NCI-H1105 (cell line): ENCODE results near the gene IFNL2.
"Not testable (repeated sequence)": the region's sequence is repeated elsewhere in the genome, so short reads cannot be mapped to it uniquely, and the experiment has no call there.

Experiments
- DNase-seq: peaks from one replicate; lab custom pipeline; 2025; lab: John Stamatoyannopoulos, UW

IFNL2 gene

GRCh38 chr19:39268085-39268484, at the start of gene IFNL2:
TSS of gene IFNL2 (plus strand) at chr19:39268396. CDS start at chr19:39268569, 173 bp downstream.
- not testable (repeated sequence) for DNase-seq

- DNase-seq: not testable (repeated sequence)
These were observed 49.1 kb upstream of the IFNL2 start for GRCh38 chr19:39219108-39219507.

DNA sequence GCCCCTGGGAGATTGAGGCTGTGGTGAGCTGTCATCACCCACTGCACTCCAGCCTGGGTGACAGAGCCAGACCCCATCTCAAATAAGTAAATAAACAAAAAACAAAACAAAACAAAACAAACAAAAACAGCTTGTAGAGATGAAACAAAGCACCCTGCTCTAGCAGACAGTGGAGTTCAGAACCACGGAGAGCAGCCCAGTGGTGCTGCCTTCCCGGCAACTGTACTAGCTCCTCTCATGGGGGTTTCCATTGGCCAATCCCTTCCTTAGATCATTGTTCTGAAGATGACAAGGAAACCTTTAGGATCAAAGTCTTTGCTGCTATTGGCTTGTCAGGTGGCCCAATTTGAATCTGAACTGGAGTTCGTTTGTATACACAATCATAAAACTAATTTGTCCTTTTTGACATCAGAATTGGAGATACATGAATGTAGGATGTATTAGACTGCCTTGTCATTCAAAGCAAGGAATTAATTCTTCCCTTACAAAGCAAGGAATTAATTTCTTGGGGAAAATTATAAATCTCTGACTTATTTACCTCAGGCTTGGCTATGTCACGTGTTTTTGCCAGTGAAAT, 44.4 kb upstream of the IFNL2 start:
- no peak for DNase-seq

DNA sequence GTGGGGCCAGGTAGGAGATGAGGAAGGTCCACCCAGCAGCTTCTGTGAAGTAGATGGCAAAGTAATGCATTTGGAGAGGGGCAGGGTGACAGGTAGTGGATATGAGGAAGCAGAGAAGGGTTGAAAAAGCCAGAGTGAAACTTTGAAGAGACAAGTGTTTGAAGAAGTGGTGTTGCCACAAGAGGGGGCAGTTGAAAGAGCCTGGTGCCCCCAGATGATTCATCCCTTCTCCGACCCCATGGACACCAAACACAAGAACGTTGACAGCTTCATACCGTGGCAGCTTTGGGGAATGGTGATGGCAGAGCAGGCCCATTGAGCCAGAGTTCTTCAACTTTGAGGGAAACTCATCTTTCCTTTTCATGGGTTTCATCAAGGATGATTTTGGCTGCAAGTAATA, 43.3 kb upstream of the IFNL2 start:
- no peak for DNase-seq

- DNase-seq: no peak
These were observed 38.0 kb upstream of the IFNL2 start for GRCh38 chr19:39230096-39230764.

DNA sequence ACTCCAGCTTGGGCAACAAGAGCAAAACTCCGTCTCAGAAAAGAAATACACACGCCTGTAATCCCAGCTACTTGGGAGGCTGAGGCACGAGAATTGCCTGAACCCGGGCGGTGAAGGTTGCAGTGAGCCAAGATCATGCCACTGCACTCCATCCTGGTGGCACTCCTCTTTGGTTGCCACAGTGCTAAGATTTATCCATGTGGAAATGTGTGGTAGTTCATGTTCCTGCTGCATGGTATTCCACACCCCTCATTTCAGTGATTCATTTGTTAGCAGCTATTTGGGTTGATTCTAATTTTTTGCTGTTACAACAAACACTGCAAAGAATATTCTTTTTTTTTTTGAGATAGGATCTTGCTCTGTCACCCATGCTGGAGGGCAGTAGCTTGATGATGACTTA, 35.5 kb upstream of the IFNL2 start:
- DNase-seq: no peak

- DNase-seq: no peak
These were observed 31.7 kb upstream of the IFNL2 start for GRCh38 chr19:39236527-39236926.

GRCh38 chr19:39237200-39238184, 30.7 kb upstream of the IFNL2 start:
- DNase-seq: no peak

GRCh38 chr19:39238209-39238608, 30.0 kb upstream of the IFNL2 start:
- DNase-seq: no peak

- no peak for DNase-seq
These were observed 29.3 kb upstream of the IFNL2 start for GRCh38 chr19:39238944-39239343.

DNA sequence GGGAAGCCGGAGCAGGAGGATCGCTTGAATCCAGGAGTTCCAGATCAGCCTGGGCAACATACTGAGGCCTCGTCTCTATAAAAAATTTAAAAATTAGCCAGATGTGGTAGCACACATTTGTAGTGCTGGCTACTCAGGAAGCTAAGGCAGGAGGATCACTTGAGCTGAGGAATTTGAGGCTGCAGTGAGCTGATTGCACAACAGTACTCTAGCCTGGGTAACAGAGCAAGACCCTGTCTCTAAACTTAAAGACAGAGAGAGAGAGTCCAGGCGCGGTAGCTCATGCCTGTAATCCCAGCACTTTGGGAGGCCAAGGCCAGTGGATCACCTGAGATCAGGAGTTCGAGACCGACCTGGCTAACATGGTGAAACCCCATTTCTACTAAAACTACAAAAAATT, 27.8 kb upstream of the IFNL2 start:
- DNase-seq: no peak

GRCh38 chr19:39243741-39244140, 24.5 kb upstream of the IFNL2 start:
- not testable (repeated sequence) for DNase-seq

GRCh38 chr19:39244410-39245100, 23.6 kb upstream of the IFNL2 start, which contains the start of gene IFNL3:
TSS of gene IFNL3 (minus strand) at chr19:39245006. CDS start at chr19:39244967, 39 bp downstream.
- DNase-seq: not testable (repeated sequence)

DNA sequence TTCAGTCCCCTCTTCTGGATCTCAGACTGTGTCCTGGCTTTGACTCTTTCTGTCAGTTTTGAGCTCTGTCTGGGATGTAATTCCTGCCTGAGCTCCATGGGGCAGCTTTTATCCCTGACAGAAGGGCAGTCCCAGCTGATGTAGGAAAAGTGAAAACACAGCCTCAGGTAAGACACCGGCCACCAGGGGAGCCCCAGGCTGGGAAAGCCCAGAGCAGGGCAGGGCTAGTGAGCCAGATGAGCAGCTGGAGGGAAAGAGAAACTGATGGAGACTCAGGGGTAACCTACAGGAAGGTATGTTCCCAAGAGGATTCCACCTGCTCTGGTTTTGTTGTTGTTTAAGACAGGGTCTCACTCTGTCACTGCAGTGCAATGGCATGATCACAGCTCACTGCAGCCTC, 23.0 kb upstream of the IFNL2 start:
- not testable (repeated sequence) for DNase-seq

GRCh38 chr19:39246951-39247669, 21.1 kb upstream of the IFNL2 start:
- DNase-seq: peak; percentile 27

- DNase-seq: no peak
These were observed 20.2 kb upstream of the IFNL2 start for GRCh38 chr19:39247701-39248664.

GRCh38 chr19:39248806-39249205, 19.4 kb upstream of the IFNL2 start, which contains the start of gene IFNL4:
TSS of gene IFNL4 (minus strand) at chr19:39248856.
- DNase-seq: no peak

- no peak for DNase-seq
These were observed 17.1 kb upstream of the IFNL2 start for GRCh38 chr19:39251081-39251480.

GRCh38 chr19:39251846-39252245, 16.4 kb upstream of the IFNL2 start:
- no peak for DNase-seq

DNA sequence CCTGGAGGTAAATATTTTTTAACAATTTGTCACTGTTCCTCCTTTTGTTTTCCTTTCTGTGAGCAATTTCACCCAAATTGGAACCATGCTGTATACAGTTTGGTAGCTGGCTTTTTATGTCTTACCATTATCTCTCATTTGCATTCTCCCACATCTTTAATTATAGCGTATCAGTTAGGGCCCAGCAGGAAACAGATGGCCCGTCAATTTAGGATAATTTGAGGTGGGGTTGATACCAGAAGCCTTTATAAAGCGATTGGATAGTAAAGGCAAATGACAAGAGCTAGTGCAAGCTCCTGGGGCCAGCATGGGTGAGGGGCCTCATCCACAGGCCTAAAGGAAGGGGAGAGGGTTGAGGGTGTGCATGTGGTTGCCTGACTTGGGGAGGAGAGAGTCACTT, 15.7 kb upstream of the IFNL2 start:
- DNase-seq: no peak
